NCI-H2171 treated with DMSO at 0.1 percent for 48 hours (cell line): ENCODE results near the gene TUBA1C.
"Not testable (repeated sequence)": the region's sequence is repeated elsewhere in the genome, so short reads cannot be mapped to it uniquely, and the experiment has no call there.

Experiments
- DNase-seq: peaks from one replicate; lab custom pipeline; 2025; lab: John Stamatoyannopoulos, UW

TUBA1C gene

GRCh38 chr12:49264873-49265792, at the start of gene TUBA1C:
Gene TUBA1C (plus strand): TSS chr12:49265082. CDS start chr12:49265182, 100 bp downstream.
- peak; percentile 93 for DNase-seq

GRCh38 chr12:49219417-49220026, 45.4 kb upstream of the TUBA1C start:
- no peak for DNase-seq

- no peak for DNase-seq
These were observed 43.9 kb upstream of the TUBA1C start for GRCh38 chr12:49220972-49221371.

DNA sequence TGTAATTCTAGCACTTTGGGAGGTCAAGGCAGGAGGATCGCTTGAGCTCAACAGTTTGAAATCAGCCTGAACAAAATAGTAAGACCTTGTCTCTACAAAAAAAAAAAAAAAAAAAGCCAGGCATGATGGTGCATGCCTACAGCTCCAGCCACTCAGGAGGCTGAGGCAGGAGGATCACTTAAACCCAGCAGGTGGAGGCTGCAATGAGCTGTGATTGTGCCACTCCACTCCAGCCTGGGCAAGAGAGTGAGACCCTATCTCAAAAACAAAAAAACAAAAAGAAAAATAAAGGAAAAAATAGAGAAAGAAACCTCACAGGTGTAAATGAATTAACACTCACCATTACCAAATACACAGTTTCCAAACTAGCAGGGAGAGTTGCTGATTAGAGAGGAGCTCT, 41.8 kb upstream of the TUBA1C start:
- DNase-seq: no peak

DNA sequence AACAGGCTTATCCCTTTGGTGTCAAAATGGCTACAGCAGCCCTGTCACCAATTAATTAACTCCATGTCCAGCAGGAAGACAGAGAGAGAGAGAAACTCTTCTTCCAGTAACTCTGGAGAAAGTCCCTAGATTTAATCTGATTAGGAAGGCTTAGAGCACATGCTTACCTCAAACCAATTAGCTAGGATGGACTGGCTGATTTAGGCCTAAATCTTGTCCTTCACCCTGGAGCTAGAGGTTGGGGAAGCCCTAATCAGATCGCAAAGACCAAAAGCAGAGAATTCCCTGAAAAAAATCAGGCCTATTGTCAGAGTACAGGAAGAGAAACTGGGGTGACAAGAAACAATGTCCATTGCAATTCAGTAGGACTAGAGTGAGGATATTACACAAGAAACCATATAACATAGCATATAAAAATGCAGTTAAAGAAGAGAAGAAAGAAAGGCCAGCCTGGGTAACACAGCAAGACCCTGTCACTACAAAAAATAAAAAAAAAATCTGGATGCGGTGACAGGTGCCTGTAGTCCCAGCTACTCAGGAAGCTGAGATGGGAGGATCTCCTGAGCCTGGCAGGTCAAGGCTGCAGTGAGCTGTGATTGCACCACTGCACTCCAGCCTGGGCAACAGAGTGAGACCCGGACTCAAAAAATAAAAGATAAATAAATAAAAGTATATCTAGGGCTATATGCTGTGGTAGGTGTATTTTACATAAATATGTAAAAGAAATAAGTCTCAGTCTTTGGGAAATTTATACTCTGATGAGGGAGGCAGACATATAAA, 41.1 kb upstream of the TUBA1C start:
- DNase-seq: no peak

GRCh38 chr12:49225576-49226166, 39.2 kb upstream of the TUBA1C start:
- no peak for DNase-seq

- DNase-seq: peak; percentile 58
These were observed 37.2 kb upstream of the TUBA1C start for GRCh38 chr12:49227713-49228112.

- peak; percentile 10 for DNase-seq
These were observed 36.2 kb upstream of the TUBA1C start for GRCh38 chr12:49228653-49229052.

- DNase-seq: peak; percentile 65
These were observed 34.6 kb upstream of the TUBA1C start for GRCh38 chr12:49230176-49230804.

DNA sequence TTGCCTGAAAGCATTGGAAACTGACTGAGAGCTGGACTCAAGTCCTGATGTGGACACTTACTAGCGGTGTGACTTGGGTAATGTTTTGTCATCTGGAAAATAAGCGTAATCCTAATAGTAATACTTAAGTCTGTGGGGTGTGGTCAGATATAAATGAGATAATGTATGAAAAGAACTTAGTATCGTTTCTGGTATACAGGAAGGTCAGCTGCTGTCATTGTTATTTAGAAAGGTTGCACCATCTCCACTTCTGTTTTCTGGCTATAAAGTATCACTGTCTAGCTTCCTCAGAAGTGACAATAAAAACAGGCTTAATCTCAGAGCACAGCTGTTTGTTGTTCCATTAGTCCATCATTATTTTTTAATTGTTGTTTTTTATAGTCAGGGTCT, 34.1 kb upstream of the TUBA1C start:
- DNase-seq: no peak

- peak; percentile 64 for DNase-seq
These were observed 32.8 kb upstream of the TUBA1C start for GRCh38 chr12:49231878-49232655.

GRCh38 chr12:49232940-49233841, 31.7 kb upstream of the TUBA1C start:
- DNase-seq: peak; percentile 90

- DNase-seq: no peak
These were observed 30.9 kb upstream of the TUBA1C start for GRCh38 chr12:49233842-49234526.

DNA sequence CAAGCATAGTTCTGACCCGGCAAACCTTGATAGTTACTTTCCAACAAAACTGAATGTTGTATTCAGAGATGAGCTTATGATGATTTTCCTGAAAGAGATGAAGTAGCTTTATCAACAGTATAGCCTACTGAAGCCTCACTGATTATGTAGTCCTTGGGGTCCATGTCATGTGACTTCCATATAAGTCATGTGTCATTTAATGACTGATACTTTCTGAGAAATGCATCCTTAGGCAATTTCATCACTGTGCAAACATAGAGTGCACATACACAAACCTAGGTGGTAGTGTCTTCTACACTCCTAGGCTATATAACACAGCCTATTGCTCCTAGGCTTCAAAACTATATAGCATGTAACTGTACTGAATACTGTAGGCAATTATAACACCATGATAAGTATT, 28.5 kb upstream of the TUBA1C start:
- DNase-seq: no peak

DNA sequence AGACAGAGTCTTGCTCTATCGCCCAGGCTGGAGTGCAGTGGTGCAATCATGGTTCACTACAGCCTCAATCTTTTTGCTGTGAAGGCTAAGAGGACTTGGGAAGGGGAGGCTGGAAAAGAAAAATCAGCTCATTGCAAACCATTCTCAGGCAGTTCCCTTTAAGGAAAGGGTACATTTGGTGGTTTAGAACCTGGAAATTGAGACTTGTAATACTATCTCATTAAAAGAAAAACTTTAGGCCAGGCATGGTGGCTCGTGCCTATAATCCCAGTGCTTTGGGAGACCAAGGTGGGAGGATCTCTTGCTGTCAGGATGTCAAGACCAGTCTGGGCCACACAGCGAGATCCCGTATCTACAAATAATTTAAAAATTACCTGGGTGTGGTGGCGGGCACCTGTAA, 21.3 kb upstream of the TUBA1C start:
- no peak for DNase-seq

DNA sequence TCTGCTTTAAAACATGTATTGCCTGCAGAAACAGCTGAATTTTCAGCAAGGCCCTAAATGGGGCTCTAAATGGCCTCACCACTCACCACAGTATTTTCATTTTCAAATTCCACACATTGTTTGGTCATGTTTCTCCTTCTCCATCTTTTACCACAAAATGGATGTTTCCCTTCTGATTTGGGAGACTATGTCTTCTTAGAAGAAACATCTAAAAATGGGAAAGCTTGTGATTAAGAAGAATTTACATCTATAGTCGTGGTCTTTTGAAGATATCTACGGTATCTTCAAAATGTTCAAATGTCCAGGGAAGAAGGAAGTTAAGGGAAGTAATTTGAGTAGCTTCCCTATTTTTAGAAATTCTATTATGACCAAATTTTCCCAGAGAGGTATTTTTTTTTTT, 20.7 kb upstream of the TUBA1C start:
- DNase-seq: no peak

DNA sequence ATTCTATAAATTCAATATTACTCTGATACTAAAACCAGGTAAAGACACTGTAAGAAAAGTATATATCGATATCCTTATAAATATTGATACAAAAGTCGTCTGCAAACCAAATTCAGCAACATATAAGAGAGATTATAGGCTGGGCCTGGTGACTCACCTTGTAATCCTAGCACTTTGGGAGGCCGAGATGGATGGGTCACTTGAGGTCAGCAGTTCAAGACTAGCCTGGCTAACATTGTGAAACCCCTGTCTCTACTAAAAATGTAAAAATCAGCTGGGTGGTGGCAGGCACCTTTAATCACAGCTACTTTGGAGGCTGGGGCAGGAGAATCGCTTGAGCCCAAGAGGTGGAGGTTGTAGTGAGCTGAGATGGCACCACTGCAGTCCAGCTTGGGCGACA, 13.5 kb upstream of the TUBA1C start:
- DNase-seq: no peak

GRCh38 chr12:49253033-49253623, 11.8 kb upstream of the TUBA1C start:
- DNase-seq: no peak

GRCh38 chr12:49255456-49255855, 9.4 kb upstream of the TUBA1C start:
- DNase-seq: not testable (repeated sequence)
